Sigmoid colon (tissue), 4 donors: ENCODE results near the gene OR1K1.

Experiments used
- EP300 ChIP-seq, 4 donors: sonication (generic); formaldehyde crosslinking; IDR thresholded peaks; one replicate each; pipeline ENCODE4 v1.6.1; 2017; ENCODE audit warnings: antibody characterized with exemption in 4 of 4
- POLR2A ChIP-seq, 2 donors: fragments of 450-650 bp; IDR thresholded peaks; one replicate each; pipeline ENCODE4 v1.6.1; 2016; ENCODE audit warnings: antibody characterized with exemption in 2 of 2, mild to moderate bottlenecking in 2 of 2, moderate library complexity in 2 of 2
- POLR2AphosphoS5 ChIP-seq, 4 donors: sonication (generic); formaldehyde crosslinking; IDR thresholded peaks; one replicate each; pipeline ENCODE4 v1.6.1; 2017; ENCODE audit warnings: antibody characterized with exemption in 4 of 4
- TF ChIP-seq, protein P1 (sequence below), 4 experiments: fragments of 450-650 bp in 3 of 4; fragments of 200-600 bp in 1 of 4; IDR thresholded peaks; one replicate each; pipeline ENCODE4 v1.5.1; 2016 to 2019; ENCODE audit warnings: antibody characterized with exemption in 4 of 4, mild to moderate bottlenecking in 3 of 4, moderate library complexity in 2 of 4

- TF ChIP-seq, protein P1, sequence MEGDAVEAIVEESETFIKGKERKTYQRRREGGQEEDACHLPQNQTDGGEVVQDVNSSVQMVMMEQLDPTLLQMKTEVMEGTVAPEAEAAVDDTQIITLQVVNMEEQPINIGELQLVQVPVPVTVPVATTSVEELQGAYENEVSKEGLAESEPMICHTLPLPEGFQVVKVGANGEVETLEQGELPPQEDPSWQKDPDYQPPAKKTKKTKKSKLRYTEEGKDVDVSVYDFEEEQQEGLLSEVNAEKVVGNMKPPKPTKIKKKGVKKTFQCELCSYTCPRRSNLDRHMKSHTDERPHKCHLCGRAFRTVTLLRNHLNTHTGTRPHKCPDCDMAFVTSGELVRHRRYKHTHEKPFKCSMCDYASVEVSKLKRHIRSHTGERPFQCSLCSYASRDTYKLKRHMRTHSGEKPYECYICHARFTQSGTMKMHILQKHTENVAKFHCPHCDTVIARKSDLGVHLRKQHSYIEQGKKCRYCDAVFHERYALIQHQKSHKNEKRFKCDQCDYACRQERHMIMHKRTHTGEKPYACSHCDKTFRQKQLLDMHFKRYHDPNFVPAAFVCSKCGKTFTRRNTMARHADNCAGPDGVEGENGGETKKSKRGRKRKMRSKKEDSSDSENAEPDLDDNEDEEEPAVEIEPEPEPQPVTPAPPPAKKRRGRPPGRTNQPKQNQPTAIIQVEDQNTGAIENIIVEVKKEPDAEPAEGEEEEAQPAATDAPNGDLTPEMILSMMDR (IDR thresholded peaks at IDR 0.05): no peak
- TF ChIP-seq POLR2A (IDR thresholded peaks at IDR 0.05): no peak
- no peak for TF ChIP-seq EP300 (IDR thresholded peaks at IDR 0.05)
- TF ChIP-seq POLR2AphosphoS5 (IDR thresholded peaks at IDR 0.05): no peak
These were observed 20.5 kb downstream of the OR1K1 start for GRCh38 chr9:122820490-122820845.
